Mucosa of rectum (tissue), 2 donors: ENCODE results near the gene HDGF.

Experiments used
- H3K27ac ChIP-seq, 2 donors: one replicate each; pipeline ENCODE4 v1.7.0; 2013; ENCODE audit warnings: inconsistent platforms in 2 of 2, low read depth in 2 of 2, low read length in 2 of 2
- H3K27me3 ChIP-seq, 2 donors: one replicate each; pipeline ENCODE4 v1.7.0; 2013; ENCODE audit warnings: low read length in 2 of 2; ENCODE audit not compliant: control insufficient read depth in 2 of 2, insufficient read depth in 2 of 2
- H3K36me3 ChIP-seq, 2 donors: one replicate each; pipeline ENCODE4 v1.7.0; 2013; ENCODE audit warnings: low read length in 2 of 2; ENCODE audit not compliant: control insufficient read depth in 2 of 2, insufficient read depth in 2 of 2
- H3K4me1 ChIP-seq, 2 donors: one replicate each; pipeline ENCODE4 v1.7.0; 2013; ENCODE audit warnings: low read length in 2 of 2, mild to moderate bottlenecking in 1 of 2; ENCODE audit not compliant: control insufficient read depth in 2 of 2, insufficient read depth in 2 of 2
- H3K4me3 ChIP-seq, 2 donors: one replicate each; pipeline ENCODE4 v1.7.0; 2013; ENCODE audit warnings: low read length in 2 of 2
- H3K9ac ChIP-seq, 2 donors: one replicate each; pipeline ENCODE4 v1.7.0; 2013; ENCODE audit warnings: low read length in 2 of 2, low read depth in 1 of 2, mild to moderate bottlenecking in 1 of 2
- H3K9me3 ChIP-seq, 2 donors: one replicate each; pipeline ENCODE4 v1.7.0; 2013; ENCODE audit warnings: low read length in 2 of 2; ENCODE audit not compliant: control insufficient read depth in 2 of 2
- donor health status: healthy.
- donor health status: Normal muscosa, but diverticular disease.

Gene HDGF

DNA sequence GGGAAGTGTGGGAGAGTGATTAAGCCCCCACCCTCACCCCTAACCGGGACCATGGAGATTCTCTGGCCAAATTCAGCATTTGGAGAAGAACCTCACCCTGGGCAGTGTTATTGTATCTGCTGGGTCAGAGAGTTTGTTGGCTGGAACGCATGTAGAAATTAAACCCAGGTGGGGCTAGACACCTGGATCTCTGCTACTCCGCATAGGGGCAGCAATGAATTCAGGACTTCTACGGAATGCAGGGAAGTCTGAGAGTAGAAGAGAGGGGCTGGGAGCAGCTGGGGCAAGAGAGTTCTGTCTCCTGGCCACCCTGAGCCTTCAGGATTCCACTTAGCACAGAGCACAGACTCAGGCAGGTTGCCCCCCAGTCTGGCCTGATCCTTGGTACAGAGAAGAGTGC, 42.4 kb downstream of the HDGF start:
- H3K36me3 ChIP-seq: no peaks in the 10 kb centered on the region
- no peaks in the 10 kb centered on the region for H3K9me3 ChIP-seq
- H3K27me3 ChIP-seq: peaks cover 12 to 15% of the 10 kb centered on the region in 2 donors
- no peak overlapping the region for H3K4me3 ChIP-seq
- H3K9ac ChIP-seq: no peak overlapping the region
- H3K4me1 ChIP-seq: peaks cover 23 to 26% of the 10 kb centered on the region in 2 donors
- no peak overlapping the region for H3K27ac ChIP-seq

GRCh38 chr1:156708218-156708661, 43.2 kb downstream of the HDGF start:
- Histone ChIP-seq H3K9ac (no peak overlapping the region), H3K4me1 (peaks cover 23 to 26% of the 10 kb centered on the region in 2 donors), H3K27me3 (peaks cover 16 to 20% of the 10 kb centered on the region in 2 donors), H3K27ac (no peak overlapping the region), H3K4me3 (no peak overlapping the region), H3K9me3 (no peaks in the 10 kb centered on the region), H3K36me3 (no peaks in the 10 kb centered on the region)

DNA sequence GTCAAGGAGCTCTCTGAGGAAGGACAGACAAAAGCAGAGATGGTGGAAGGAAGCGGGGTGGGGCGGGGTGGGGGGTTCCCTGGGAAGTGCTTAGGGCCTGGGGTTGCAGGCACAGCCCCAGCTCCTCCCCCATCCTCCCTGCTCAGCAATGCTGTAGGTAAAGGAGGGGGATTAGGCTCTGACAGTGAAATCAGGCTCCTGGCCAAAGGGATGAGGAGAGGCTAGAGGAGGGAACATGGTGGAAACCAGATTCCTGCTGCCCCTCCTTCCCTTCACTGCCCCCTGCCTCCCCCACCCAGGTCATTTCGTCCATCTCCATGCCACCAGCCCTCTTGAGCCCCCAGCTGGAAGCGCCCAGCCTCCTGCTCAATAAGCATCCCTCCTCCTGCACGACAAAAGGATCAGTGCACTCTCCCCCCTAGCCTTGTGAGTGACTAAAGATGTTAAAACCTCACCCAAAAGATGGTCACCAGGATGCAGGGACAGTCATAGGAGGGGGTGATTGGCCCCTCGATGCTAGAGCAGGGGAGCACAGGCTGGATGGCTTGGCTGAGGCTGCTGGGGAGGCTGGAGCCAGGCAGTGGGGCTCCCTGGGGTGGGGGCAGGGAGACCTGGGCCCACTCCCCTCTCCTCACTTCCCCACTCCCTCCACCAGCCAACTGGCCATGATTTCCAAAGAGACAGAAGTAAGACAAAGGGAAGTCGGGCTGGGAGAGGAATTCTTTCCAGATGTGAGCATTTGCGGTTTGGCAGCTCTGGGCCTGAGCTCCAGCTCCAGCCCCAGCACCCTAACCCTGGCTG, 43.9 kb downstream of the HDGF start:
- Histone ChIP-seq H3K4me3 (no peak overlapping the region), H3K4me1 (peaks cover 23 to 26% of the 10 kb centered on the region in 2 donors), H3K9ac (no peak overlapping the region), H3K27ac (no peak overlapping the region), H3K36me3 (no peaks in the 10 kb centered on the region), H3K27me3 (peaks cover 20% of the 10 kb centered on the region in 2 donors), H3K9me3 (no peaks in the 10 kb centered on the region)

- Histone ChIP-seq H3K27me3 (peaks cover 20% of the 10 kb centered on the region in 2 donors), H3K4me1 (peaks cover 23 to 26% of the 10 kb centered on the region in 2 donors), H3K9me3 (no peaks in the 10 kb centered on the region), H3K4me3 (peak overlapping the region; percentile 66), H3K9ac (peak overlapping the region; percentile 26 to 57), H3K27ac (peak overlapping the region; percentile 53 to 63), H3K36me3 (no peaks in the 10 kb centered on the region)
Measured at GRCh38 chr1:156706657-156707416, 44.6 kb downstream of the HDGF start.

GRCh38 chr1:156705918-156706656, 45.4 kb downstream of the HDGF start:
- peak overlapping the region; percentile 66 for H3K4me3 ChIP-seq
- peak overlapping the region; percentile 53 to 63 for H3K27ac ChIP-seq
- H3K27me3 ChIP-seq: peaks cover 20 to 23% of the 10 kb centered on the region in 2 donors
- H3K4me1 ChIP-seq: peaks cover 23 to 26% of the 10 kb centered on the region in 2 donors
- no peaks in the 10 kb centered on the region for H3K9me3 ChIP-seq
- no peaks in the 10 kb centered on the region for H3K36me3 ChIP-seq
- H3K9ac ChIP-seq: peak overlapping the region; percentile 32 to 57

DNA sequence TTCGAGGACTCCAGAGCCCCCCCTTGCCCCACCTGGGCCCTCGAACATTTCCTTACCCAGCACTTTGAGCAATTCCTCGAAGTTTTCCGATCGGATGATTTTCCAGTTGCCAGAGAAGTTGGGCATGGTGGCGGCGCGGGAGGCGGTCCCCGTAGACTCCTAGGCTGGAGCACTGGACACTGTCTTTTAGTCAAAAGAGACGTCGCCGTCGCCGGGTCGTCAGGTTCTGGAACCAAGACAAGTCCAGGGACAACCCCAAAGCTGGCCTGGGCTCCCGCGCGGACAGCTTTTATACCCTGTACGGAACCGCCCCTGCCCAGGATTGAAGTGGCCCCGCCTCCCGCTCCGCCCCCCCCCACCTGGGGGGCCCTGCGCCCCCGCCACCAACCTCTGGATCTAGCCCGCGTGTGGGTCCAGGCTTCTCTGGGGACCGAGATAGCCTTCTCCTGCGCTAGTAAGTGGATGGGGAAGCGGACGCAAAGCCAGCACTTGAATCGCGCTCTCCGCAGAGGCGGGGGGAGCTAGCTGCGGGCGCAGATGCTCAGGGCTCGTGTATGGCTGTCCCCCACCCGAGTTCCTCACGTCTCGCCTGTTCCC, 46.1 kb downstream of the HDGF start, which contains the start of gene CRABP2:
CRABP2 (minus strand) TSS at position 263 of the 597 bp plus-strand sequence; CDS start at position 126, 137 bp downstream.
- H3K4me1 ChIP-seq: peaks cover 23 to 26% of the 10 kb centered on the region in 2 donors
- H3K27me3 ChIP-seq: peaks cover 20 to 24% of the 10 kb centered on the region in 2 donors
- H3K9ac ChIP-seq: peak within 1 kb of the TSS; percentile 32 to 57
- no peaks in the 10 kb centered on the region for H3K9me3 ChIP-seq
- peak within 1 kb of the TSS; percentile 66 for H3K4me3 ChIP-seq
- no peaks in the 10 kb centered on the region for H3K36me3 ChIP-seq
- peak within 1 kb of the TSS; percentile 53 to 63 for H3K27ac ChIP-seq

GRCh38 chr1:156704930-156705320, 46.5 kb downstream of the HDGF start:
- Histone ChIP-seq H3K27ac (no peak overlapping the region), H3K4me1 (peaks cover 20 to 21% of the 10 kb centered on the region in 2 donors), H3K9ac (peak overlapping the region in 1 of 2 donors; percentile 25), H3K4me3 (peak overlapping the region; percentile 38 to 44), H3K27me3 (peaks cover 20 to 24% of the 10 kb centered on the region in 2 donors), H3K9me3 (no peaks in the 10 kb centered on the region), H3K36me3 (no peaks in the 10 kb centered on the region)

GRCh38 chr1:156704166-156704711, 47.2 kb downstream of the HDGF start:
- Histone ChIP-seq H3K9ac (no peak overlapping the region), H3K9me3 (no peaks in the 10 kb centered on the region), H3K27me3 (peaks cover 20 to 24% of the 10 kb centered on the region in 2 donors), H3K4me3 (no peak overlapping the region), H3K4me1 (peaks cover 18 to 20% of the 10 kb centered on the region in 2 donors), H3K36me3 (no peaks in the 10 kb centered on the region), H3K27ac (no peak overlapping the region)

- Histone ChIP-seq H3K9me3 (no peaks in the 10 kb centered on the region), H3K4me3 (no peak overlapping the region), H3K9ac (no peak overlapping the region), H3K36me3 (no peaks in the 10 kb centered on the region), H3K27ac (no peak overlapping the region), H3K27me3 (peaks cover 20 to 24% of the 10 kb centered on the region in 2 donors), H3K4me1 (peaks cover 18 to 20% of the 10 kb centered on the region in 2 donors)
Measured at GRCh38 chr1:156703741-156704140, 47.7 kb downstream of the HDGF start.
